Activated CD4-positive, alpha-beta T cell treated with anti-CD3 and anti-CD28 coated beads, Interleukin-2, Interleukin-4, amounts not matched to agents 100 ng/mL and 50 ng/mL, durations not matched to agents 16 hours and 8 hours (primary cell): ENCODE measurements around the gene STIM1.
"Not testable (repeated sequence)": the region's sequence is repeated elsewhere in the genome, so short reads cannot be mapped to it uniquely, and the experiment has no call there.

ENCODE experiments used
- DNase-seq: peaks from one replicate; pipeline ENCODE4 v3.0.0-alpha.2; 2020; ENCODE audit warnings: low spot score

Gene STIM1

GRCh38 chr11:3854977-3855807 lies at the start of gene STIM1:
TSS of gene STIM1 (plus strand) at chr11:3855664. CDS start at chr11:3856271, 607 bp downstream.
- DNase-seq, result peak; percentile 99

- DNase-seq, result peak; percentile 63
Observed at GRCh38 chr11:3807909-3808860, 47.3 kb upstream of the STIM1 start, which contains the start of gene PGAP2. TSS of gene PGAP2 (plus strand) at chr11:3808560. CDS start at chr11:3811260, 2,700 bp downstream.

- peak; percentile 66 for DNase-seq
Observed at GRCh38 chr11:3808861-3809623, 46.4 kb upstream of the STIM1 start.

- no peak for DNase-seq
Observed at GRCh38 chr11:3809624-3809928, 45.9 kb upstream of the STIM1 start.

GRCh38 chr11:3810446-3810845 lies 45.0 kb upstream of the STIM1 start:
- no peak for DNase-seq

DNA sequence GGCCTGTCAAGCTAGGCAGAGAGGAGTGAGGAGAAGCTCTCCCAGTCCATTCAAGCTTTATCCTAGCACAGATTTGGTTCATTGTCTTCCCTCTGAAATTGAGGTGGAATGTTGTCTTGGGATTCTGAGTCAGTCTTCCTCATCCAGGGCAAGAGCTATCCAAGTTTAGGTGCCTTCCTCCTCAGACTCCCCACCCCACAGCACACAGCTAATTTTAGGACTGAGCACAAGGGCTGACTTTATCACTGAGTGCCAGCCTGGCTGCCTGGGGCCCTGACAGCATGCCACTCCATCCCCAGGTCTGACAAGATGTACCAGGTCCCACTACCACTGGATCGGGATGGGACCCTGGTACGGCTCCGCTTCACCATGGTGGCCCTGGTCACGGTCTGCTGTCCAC lies 44.5 kb upstream of the STIM1 start:
- DNase-seq, result no peak

DNA sequence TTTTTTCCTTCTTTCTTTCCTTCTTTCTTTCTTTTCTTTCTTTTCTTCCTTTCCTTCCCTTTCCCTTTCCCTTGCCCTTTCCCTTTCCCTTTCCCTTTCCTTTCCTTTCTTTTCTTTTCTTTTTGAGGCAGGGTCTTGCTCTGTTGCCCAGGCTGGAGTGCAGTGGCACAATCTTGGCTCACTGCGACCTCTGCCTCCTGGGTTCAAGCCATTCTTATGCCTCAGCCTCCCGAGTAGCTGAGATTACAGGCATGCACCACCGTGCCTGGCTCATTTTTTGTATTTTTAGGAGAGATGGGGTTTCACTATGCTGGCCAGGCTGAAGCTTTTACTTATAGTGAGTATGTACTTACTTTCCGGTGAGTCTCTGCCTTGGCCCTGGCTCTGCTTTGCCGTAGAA lies 40.6 kb upstream of the STIM1 start:
- not testable (repeated sequence) for DNase-seq

- no peak for DNase-seq
Observed at GRCh38 chr11:3815845-3816244, 39.6 kb upstream of the STIM1 start.

DNA sequence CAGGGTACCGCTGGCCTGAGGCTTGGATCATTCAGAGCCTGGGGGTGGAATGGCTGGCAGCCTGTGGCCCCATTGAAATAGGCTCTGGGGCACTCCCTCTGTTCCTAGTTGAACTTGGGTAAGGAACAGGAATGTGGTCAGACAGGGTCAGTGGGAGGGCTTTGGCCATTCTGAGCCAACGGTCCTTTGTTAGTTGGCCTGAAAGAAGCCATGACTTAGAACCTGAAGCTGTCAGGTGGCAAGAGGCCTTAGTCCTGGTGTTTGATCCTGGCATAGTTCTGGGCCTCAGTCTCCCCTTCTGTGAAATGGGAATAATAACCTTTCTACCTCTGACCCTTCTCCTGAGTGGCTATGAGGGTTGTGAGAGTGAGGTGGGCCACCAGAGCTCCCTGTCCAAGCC lies 38.8 kb upstream of the STIM1 start:
- DNase-seq, result no peak

GRCh38 chr11:3817181-3817800 lies 38.2 kb upstream of the STIM1 start:
- DNase-seq, result no peak

- DNase-seq, result no peak
Observed at GRCh38 chr11:3820971-3821370, 34.5 kb upstream of the STIM1 start.

DNA sequence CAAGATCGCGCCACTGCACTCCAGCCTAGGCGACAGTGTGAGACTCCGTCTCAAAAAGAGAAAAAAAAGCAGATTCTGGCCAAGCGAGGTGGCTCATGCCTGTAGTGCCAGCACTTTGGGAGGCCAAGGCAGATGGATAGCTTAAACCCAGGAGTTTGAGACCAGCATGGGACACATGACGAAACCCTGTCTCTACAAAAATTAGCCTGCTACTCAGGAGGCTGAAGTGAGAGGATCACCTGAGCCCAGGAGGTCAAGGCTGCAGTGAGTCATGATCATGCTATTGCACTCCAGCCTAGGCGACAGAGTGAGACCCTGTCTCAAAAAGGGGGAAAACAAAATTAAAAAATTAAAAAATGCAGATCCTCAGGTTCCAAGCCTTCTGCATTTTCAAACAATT lies 33.2 kb upstream of the STIM1 start:
- no peak for DNase-seq

GRCh38 chr11:3823303-3823702 lies 32.2 kb upstream of the STIM1 start:
- no peak for DNase-seq

- DNase-seq, result no peak
Observed at GRCh38 chr11:3823762-3824506, 31.5 kb upstream of the STIM1 start.

DNA sequence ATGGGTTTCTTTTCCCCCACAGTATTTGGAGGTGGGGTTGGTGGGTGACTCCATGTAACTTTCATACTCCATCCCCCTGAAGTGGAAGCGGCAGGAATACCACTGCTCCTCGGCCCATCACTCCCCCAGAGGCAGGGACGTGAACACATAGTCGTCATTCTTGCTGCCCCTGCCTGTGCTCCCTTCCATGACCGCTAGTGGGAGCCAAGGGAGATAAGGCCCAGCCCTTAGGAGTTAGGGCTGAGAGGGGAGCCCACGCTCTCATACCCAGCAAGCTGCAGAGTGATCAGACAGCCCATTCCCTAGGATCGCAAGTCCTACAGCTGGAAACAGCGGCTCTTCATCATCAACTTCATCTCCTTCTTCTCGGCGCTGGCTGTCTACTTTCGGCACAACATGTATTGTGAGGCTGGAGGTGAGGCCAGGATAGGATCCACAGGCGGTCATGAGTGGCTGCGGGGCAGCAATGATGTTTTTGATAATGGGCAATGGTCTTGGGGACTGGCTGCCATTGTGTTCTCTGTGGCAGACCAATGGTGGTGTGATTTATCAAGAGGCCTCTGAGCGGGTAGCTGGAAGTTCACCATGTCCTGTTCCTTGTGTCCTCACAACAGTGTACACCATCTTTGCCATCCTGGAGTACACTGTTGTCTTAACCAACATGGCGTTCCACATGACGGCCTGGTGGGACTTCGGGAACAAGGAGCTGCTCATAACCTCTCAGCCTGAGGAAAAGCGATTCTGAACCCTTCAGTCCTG lies 30.6 kb upstream of the STIM1 start:
- peak; percentile 82 for DNase-seq

GRCh38 chr11:3825473-3826154 lies 29.9 kb upstream of the STIM1 start:
- no peak for DNase-seq

DNA sequence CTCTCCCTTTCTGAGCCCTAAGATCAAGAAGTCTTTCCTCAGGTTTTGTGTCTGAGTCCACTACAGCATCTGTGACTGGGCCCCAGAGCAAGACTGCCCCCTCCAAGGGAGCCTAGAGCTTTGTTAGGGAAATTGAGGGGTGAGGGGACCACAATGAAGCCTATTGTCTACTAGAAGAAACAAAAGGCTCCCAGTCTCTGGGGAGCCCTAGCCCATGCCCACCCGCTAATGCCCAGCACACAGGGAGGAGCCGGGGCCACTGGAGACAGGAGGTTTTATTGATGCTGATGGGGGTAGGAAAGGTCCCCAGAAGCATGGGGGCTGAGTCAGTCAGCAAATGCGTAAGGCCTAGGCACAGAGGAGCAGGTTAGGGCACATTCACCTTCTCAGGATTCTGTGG lies 28.7 kb upstream of the STIM1 start:
- no peak for DNase-seq

GRCh38 chr11:3827434-3828186 lies 27.9 kb upstream of the STIM1 start:
- no peak for DNase-seq

- no peak for DNase-seq
Observed at GRCh38 chr11:3830088-3830487, 25.4 kb upstream of the STIM1 start.
